RPMI8226 (cell line): ENCODE results near the gene MED28.
A peak's percentile ranks its signal among the peaks of the same experiment; 100 is the strongest.
"Not testable (repeated sequence)": the region's sequence is repeated elsewhere in the genome, so short reads cannot be mapped to it uniquely, and the experiment has no call there.

Experiments used
- DNase-seq: peaks from one replicate; pipeline ENCODE4 v3.0.0-alpha.2; 2015

Gene MED28

GRCh38 chr4:17619416-17620105, 5.1 kb downstream of the MED28 start:
- DNase-seq, result no peak

GRCh38 chr4:17623451-17624001, 9.1 kb downstream of the MED28 start:
- no peak for DNase-seq

GRCh38 chr4:17624821-17625220, 10.4 kb downstream of the MED28 start:
- no peak for DNase-seq

GRCh38 chr4:17630228-17630627, 15.8 kb downstream of the MED28 start:
- no peak for DNase-seq

- DNase-seq, result no peak
Measured at GRCh38 chr4:17633600-17633999, 19.2 kb downstream of the MED28 start.

- DNase-seq, result no peak
Measured at GRCh38 chr4:17635056-17635455, 20.6 kb downstream of the MED28 start.

GRCh38 chr4:17636341-17636695, 21.9 kb downstream of the MED28 start:
- DNase-seq, result no peak

GRCh38 chr4:17636696-17637622, 22.5 kb downstream of the MED28 start:
- DNase-seq, result peak; percentile 71

- no peak for DNase-seq
Measured at GRCh38 chr4:17639136-17639535, 24.7 kb downstream of the MED28 start.

DNA sequence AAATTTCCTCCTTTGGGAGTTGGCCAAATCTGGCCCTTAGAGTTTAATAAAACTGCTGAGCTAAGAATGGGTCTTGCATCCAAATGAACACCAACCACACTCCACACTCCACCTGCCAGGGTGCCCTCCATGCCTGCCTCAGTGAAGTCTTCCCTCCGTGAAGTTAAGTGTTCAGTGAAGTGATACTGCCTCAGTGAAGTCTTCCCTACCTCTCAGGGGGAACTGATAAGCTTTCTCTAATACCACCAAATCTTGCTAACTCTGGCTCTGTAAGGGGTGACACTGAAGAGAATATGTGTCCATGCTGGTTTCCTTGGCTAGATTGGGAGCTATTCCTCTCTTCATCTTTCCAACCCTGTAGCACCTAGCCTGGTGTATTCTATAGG, 27.9 kb downstream of the MED28 start:
- DNase-seq, result no peak

- no peak for DNase-seq
Measured at GRCh38 chr4:17646693-17647092, 32.3 kb downstream of the MED28 start.

- DNase-seq, result no peak
Measured at GRCh38 chr4:17647176-17647806, 32.9 kb downstream of the MED28 start.

DNA sequence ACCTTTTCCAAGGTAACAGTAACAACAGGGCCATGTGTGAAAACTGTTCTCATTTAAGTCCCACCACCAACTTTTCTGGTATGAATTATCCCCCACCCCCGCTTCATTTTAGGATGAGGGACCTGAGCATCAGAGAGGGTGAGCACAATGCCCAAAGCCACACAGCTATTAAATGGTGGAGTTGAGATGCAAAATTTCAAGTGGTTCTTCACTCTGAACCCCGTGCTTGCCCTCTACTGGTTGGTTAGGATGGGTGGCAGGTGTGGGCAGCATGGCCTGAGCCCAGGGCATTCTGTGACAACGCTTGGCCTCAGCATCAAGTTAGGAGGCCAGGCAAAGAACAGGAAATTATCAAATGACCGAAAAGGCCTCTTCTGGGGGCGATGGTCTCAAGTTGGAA, 33.5 kb downstream of the MED28 start:
- DNase-seq, result peak; percentile 13

DNA sequence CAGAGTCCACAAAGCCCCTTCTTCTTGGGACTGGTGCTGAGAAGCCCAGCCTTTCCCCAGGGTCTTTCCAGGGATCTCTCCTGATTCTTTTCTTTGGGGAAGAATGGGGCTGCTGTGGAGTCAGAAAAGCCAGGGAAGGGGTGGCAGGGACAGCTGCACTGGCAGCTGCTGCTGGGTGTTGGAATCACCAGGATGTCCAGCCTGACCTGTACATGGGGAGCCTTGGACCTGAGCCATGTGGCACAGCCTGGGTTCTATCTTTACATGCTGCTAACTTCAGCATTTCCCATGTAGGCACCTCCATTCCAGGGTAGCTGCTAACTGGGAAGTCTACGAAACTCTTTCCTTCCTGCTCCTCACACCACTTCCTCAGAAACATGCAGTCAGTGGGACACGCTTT, 36.0 kb downstream of the MED28 start:
- DNase-seq, result no peak

- no peak for DNase-seq
Measured at GRCh38 chr4:17654701-17655100, 40.3 kb downstream of the MED28 start.

DNA sequence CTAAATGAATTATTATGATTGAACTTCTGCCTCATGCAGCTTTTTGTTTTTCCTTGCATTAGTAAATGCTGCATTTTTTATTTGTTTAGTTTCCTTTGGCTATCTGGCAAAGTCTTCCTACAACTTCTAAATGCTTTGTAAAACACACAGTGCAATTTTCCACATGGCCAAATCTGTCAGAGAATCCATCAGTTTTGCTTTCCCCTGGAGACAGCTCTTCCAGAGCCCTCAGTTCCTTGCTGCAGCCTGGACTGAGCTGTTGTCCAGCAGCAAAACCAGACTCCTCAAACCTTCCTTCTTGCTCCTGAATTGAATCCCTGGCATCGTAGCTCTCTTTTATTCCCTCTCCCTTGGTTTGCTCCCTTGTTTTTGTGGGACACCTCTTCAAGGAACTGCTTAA, 42.6 kb downstream of the MED28 start:
- DNase-seq, result no peak

DNA sequence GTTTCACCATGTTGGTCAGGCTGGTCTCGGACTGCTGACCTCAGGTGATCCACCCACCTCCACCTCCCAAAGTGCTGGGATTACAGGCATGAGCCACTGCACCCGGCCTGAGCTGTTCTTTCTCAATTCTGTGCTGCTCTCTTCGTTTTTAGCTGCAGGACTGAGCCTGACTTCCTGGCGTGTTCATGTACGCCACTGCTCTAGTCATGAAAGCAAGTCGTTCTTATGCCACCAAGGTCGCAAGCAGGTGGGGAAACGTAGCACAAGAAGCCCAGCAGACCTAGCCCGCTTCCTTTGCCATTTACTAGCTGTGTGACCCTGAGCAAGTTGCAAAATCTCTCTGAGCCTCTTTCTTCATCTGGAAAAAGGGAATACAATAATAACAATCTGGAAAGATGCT, 43.4 kb downstream of the MED28 start:
- no peak for DNase-seq

- not testable (repeated sequence) for DNase-seq
Measured at GRCh38 chr4:17659196-17659595, 44.8 kb downstream of the MED28 start.

- DNase-seq, result no peak
Measured at GRCh38 chr4:17662694-17663093, 48.3 kb downstream of the MED28 start.

GRCh38 chr4:17664755-17665154, 50.3 kb downstream of the MED28 start:
- peak; percentile 17 for DNase-seq

GRCh38 chr4:17665346-17665745, 50.9 kb downstream of the MED28 start:
- DNase-seq, result no peak

GRCh38 chr4:17665852-17666251, 51.4 kb downstream of the MED28 start:
- no peak for DNase-seq

- no peak for DNase-seq
Measured at GRCh38 chr4:17667253-17667652, 52.8 kb downstream of the MED28 start.
